Effector memory CD8-positive, alpha-beta T cell (primary cell): Measurements from ENCODE around the gene ATP6V0C.

ENCODE experiments used
- ATAC-seq: fragments of 150-1000 bp; cut with Tn5 transposase; replicated peaks from 2 replicates; pipeline ENCODE4 v1.10.0; 2021; ENCODE audit warnings: mild to moderate bottlenecking, moderate library complexity
- DNase-seq, 3 experiments: peaks; one replicate each; pipeline ENCODE4 v3.0.0; 2021
- H3K27ac Mint-ChIP-seq, 2 donors: one replicate each; pipeline ENCODE4 v1.8.0; 2022; ENCODE audit warnings: mild to moderate bottlenecking in 2 of 2, mixed read lengths in 2 of 2, moderate library complexity in 2 of 2
- H3K27me3 Mint-ChIP-seq, 2 donors: one replicate each; pipeline ENCODE4 v1.8.0; 2022; ENCODE audit warnings: mixed read lengths in 2 of 2
- H3K36me3 Mint-ChIP-seq: one replicate; pipeline ENCODE4 v1.8.0; 2022; ENCODE audit warnings: mild to moderate bottlenecking, moderate library complexity, mixed read lengths; ENCODE audit not compliant: insufficient read depth
- H3K4me1 Mint-ChIP-seq, 2 donors: one replicate each; pipeline ENCODE4 v1.8.0; 2022; ENCODE audit warnings: low read depth in 2 of 2, mixed read lengths in 2 of 2
- H3K4me3 Mint-ChIP-seq, 2 donors: one replicate each; pipeline ENCODE4 v1.8.0; 2022; ENCODE audit warnings: mild to moderate bottlenecking in 2 of 2, mixed read lengths in 2 of 2, moderate library complexity in 2 of 2
- H3K9me3 Mint-ChIP-seq, 2 donors: one replicate each; pipeline ENCODE4 v1.8.0; 2022; ENCODE audit warnings: mixed read lengths in 2 of 2

Gene ATP6V0C

DNA sequence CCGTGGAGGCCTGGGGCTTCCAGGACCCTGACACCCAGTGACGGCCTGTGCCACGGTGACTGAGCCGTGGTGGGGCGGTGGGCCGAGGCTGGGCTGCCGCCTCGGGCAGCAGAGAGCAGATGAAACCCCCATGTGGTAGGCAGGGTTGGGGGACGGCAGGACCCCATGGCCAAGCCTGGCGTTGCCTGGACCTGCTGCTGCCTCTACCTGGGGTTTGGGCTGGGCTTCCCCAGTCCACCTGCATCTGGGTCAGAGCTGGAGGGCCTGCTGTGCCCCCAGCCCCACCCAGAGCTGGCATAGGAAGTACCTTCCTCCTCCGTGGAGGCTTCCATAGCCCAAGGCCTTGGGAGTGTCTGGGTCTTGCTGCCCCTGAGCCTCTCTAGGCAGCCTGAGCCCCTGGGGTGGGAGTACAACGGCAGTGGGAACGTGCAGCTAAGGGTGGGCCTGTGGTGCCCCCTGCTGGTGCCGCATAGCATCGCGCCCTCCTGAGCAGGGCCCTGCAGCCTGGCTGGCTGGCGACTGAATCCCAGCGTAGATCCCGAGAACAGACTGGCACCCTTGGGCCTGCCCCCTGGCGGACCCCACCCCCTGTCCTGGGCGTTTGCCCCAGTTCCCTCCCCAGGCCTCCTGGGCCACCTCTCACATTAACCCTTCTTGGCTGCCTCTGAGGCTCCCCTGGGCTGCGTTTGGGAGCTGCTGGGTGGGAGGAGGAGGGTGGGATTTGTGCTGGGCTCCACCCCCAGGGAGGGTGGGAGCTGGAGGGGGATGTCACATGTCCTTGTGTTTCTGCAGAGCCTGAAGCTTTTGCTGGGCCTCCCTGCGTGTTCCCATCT, 12.6 kb upstream of the ATP6V0C start:
- no peak overlapping the region for H3K27ac Mint-ChIP-seq
- H3K9me3 Mint-ChIP-seq: no peaks in the 10 kb centered on the region

DNA sequence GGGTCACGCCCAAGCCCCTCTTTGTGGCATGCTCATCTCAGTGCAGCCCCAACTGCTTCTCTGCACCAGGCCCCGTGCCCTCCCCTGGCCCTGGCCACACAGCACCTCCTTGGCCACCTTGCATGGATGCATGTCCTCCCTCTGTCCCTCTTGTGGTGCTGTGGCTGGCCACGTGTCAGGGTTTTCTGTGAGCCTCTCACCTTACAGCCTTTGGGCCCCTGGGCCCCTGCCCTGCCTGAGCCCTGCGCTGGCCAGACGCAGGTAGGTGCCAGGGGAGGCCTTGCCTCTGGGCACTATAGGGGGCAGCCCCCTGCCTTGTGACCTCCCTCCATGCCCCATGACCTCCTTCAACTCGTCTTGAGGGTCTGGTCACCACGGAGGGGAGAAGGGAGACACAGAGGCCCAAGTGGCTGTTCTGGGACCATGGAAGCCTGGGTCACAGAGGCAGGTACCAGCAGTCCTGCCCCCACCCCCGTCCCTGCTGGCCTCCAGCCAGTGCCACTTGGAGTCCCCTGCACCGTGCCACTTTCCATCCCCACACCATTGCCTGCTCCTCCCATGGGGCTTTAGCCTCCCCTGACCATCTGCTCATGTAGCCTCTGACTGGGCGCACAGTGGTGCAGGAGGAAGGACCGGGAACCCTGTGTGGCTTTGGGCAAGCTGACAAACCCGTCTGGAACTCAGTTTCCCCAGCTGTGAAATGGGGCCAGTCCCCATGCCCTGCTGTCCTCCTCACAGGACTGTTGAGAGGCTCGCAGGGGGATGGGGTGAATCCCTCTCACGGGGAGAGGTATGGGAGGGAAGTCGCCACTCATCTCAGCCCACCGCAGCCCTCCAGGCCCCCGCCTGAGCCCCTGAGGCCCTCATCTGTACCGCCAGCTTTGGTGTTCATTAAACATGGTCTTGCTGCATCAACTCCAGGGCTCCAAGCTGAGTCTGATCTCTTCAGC, 11.5 kb upstream of the ATP6V0C start:
- Mint-ChIP-seq H3K27ac (no peak overlapping the region), H3K27me3 (no peaks in the 10 kb centered on the region), H3K4me3 (no peak overlapping the region), H3K4me1 (peaks cover 0 to 2% of the 10 kb centered on the region in 2 donors), H3K36me3 (peaks cover 6% of the 10 kb centered on the region), H3K9me3 (no peaks in the 10 kb centered on the region)
- DNase-seq (no peak), ATAC-seq (no peak)

More for the DNA sequence above, 12.6 kb upstream of the ATP6V0C start:
- peaks cover 6% of the 10 kb centered on the region for H3K36me3 Mint-ChIP-seq
- DNase-seq: peak; percentile 76 to 84 (median 80)
- H3K4me1 Mint-ChIP-seq: peaks cover 0 to 2% of the 10 kb centered on the region in 2 donors
- no peak overlapping the region for H3K4me3 Mint-ChIP-seq
- no peaks in the 10 kb centered on the region for H3K27me3 Mint-ChIP-seq
- peak; percentile 99 for ATAC-seq

DNA sequence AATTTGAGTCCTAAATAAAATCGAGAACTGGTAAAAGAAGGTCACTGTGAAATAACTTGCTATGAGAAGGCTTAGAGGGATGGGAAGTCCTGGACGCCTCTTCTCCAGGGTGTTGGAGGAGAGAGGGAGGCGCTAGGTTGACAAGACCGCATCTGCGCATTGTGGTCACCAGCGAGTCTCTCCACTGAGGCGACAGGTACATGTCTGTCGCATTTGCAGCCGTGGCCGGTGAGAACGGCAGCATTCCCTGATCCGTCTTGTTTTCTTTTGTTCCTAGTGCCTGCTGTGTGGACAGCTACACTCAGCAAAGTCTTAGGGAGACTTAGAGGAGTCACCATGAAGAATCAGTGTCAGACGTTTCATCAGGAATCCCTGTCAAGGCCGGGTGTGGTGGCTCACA, 8.1 kb upstream of the ATP6V0C start:
- ATAC-seq: no peak

DNA sequence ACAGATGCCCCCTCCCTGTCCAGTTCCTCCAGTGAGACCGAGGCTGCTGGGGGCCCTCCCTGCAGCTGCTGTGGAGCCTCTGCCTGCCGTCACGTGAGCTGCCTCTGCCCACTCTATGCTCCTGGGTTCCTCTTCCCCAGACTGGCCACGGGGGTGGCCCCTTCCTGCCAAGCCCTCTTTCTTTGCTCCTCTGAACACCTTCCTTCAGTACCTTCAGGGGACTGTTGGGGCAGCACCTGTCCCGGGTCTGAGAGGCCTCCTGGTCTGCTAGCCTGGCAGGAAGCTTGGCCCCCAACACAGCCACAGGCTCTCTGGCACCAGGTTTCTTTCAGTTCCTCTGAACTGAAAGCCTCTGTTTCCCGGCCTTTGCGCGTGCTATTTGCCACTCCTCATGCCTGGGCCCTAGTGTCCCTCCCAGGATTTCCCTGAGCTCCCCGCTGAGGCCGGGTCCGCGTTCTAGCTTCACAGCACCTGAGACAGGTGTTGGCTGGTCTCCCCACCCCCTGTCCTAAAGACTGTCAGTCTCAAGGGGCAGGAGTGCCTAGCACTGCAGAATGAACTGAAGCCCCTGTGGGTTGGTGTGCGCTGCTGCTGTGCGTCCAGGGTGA, 6.6 kb upstream of the ATP6V0C start:
- no peak overlapping the region for H3K4me3 Mint-ChIP-seq
- DNase-seq: no peak
- peak; percentile 44 for ATAC-seq
- no peaks in the 10 kb centered on the region for H3K27me3 Mint-ChIP-seq
- peaks cover 0 to 2% of the 10 kb centered on the region in 2 donors for H3K4me1 Mint-ChIP-seq
- H3K9me3 Mint-ChIP-seq: no peaks in the 10 kb centered on the region
- H3K36me3 Mint-ChIP-seq: peaks cover 6% of the 10 kb centered on the region
- H3K27ac Mint-ChIP-seq: no peak overlapping the region

More for the DNA sequence above, 8.1 kb upstream of the ATP6V0C start:
- H3K4me3 Mint-ChIP-seq: no peak overlapping the region
- no peaks in the 10 kb centered on the region for H3K9me3 Mint-ChIP-seq
- H3K27ac Mint-ChIP-seq: no peak overlapping the region
- peaks cover 0 to 2% of the 10 kb centered on the region in 2 donors for H3K4me1 Mint-ChIP-seq
- no peaks in the 10 kb centered on the region for H3K27me3 Mint-ChIP-seq
- DNase-seq: no peak
- H3K36me3 Mint-ChIP-seq: peaks cover 6% of the 10 kb centered on the region

DNA sequence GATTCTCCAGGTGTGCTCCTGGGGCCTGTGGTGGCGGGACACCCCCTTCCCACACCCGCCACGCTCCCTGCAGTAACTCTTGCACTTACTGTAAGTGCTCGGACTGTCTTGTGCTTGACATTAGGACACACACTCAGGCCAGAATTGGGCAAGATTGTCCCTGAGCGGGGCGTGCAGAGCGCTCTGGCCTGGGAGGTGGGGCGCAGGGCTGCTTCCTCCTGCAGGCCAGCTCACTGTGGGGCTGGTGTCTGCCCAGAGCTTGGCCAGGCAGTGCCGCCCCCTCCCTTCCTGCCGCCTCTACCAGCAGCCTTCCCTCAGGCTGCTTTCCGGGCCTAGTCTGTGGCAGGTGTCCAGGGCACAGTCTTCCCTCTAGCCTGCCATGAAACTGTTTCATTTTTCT, 6.1 kb upstream of the ATP6V0C start:
- Mint-ChIP-seq H3K4me3 (no peak overlapping the region), H3K27ac (no peak overlapping the region), H3K27me3 (no peaks in the 10 kb centered on the region), H3K4me1 (peaks cover 3 to 6% of the 10 kb centered on the region in 2 donors), H3K36me3 (peaks cover 7% of the 10 kb centered on the region), H3K9me3 (no peaks in the 10 kb centered on the region)
- peak; percentile 12 for ATAC-seq
- no peak for DNase-seq

DNA sequence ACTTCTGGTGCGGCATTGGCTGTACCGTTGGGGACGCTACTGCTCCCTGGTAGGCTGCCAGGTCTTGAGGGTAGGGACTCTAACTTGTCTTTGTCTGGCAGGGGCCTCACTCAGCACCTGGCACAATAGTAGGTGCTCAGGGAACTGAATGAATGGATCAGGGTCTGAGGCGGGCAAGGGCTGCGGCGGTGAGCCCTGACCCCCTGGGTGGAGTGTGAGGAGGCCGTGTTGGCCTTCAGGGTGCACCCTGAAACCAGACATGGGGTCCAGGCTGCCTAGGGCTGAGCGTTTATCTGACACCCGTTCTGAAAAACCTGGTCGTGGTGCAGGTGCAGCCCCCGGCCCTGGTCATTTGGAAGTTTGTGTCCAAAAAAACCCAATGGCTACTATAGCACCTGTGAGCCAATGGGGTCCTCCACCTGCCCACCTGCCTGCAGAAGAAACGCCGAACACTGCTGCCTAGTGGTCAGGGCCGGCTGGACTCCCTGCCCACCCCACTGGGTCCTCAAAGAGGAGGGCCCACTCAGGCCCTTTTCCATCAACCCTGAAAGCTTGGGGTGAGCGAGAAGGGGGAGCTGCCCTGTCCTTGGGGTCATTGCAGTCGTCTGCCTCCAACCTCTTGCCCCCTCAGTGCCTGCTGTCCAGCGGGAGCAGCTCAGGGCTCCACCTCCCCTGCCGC, 4.9 kb upstream of the ATP6V0C start:
- Mint-ChIP-seq H3K27me3 (no peaks in the 10 kb centered on the region), H3K27ac (no peak overlapping the region), H3K9me3 (no peaks in the 10 kb centered on the region), H3K4me3 (no peak overlapping the region), H3K36me3 (peaks cover 14% of the 10 kb centered on the region), H3K4me1 (peaks cover 10 to 14% of the 10 kb centered on the region in 2 donors)
- ATAC-seq (no peak), DNase-seq (no peak)

DNA sequence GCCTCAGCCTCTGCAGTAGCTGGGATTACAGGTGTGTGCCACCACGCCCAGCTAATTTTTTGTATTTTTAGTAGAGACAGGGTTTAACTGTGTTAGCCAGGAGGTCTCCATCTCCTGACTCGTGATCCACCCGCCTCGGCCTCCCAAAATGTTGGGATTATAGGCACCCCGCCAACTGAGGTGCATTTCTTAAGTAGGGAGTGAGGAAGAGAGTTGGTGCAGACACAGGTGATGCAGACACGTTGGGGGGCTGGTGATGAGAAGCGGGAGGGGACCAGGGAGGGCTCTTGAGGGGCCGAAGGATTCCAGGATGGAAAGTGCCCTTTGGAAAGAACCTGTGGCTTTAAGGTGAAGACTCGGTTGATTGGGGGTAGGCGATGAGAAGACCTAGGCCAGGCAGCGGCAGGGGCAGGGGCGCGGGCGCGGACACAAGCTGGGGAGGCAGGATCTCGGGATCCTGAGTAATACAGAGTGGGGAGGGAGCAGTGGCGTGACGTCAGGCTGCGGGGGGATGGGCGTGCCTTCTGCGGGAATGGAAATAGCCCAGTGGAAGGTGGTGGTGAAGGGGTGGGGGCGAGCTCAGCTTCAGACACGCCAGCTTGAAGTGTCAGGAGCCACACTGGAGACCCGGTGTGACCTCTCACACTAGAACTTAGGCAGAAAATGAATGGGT, 2.5 kb upstream of the ATP6V0C start:
- Mint-ChIP-seq H3K4me3 (no peak overlapping the region), H3K27me3 (no peaks in the 10 kb centered on the region), H3K36me3 (peaks cover 35% of the 10 kb centered on the region), H3K9me3 (no peaks in the 10 kb centered on the region), H3K4me1 (peaks cover 23 to 32% of the 10 kb centered on the region in 2 donors), H3K27ac (peak overlapping the region in 1 of 2 donors; percentile 38)
- no peak for ATAC-seq
- no peak for DNase-seq

DNA sequence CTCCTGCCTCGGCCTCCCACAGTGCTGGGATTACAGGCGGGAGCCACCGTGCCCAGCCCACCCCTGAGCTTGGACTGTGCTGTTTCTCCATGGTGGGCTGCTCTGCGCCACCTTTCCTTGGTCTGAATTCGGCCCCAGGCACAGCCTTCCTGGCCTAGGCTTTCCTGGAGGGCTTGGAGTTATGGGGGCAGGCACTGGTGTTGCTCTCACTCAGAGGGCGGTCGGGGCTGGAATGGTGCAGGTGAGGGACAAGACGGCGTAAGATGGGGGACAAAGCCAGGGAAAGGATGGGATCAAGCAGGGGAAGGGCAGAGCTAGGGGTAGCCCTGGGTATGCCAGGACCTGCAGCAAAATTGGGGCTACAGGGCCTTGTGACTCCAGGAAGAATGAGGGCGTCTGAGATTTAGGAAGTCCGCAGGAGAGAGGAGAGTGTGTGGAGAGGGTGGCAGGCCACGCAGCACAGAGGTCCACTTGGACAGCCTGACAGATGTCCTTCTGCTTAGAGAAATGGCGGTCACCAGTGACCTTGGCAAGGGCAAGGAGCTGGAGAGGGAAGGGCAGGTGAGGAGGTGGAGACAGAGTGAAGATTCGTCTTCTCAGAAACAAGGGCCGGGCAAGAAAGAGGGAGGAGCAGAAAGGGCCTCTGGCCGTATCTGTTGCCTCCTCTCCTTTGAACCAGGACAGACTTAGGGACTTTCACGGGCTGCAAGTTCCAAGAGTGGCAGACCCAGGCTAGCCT, 1.6 kb upstream of the ATP6V0C start:
- Mint-ChIP-seq H3K36me3 (peaks cover 44% of the 10 kb centered on the region), H3K4me3 (peak overlapping the region; percentile 88 to 90)
- no peak for ATAC-seq

DNA sequence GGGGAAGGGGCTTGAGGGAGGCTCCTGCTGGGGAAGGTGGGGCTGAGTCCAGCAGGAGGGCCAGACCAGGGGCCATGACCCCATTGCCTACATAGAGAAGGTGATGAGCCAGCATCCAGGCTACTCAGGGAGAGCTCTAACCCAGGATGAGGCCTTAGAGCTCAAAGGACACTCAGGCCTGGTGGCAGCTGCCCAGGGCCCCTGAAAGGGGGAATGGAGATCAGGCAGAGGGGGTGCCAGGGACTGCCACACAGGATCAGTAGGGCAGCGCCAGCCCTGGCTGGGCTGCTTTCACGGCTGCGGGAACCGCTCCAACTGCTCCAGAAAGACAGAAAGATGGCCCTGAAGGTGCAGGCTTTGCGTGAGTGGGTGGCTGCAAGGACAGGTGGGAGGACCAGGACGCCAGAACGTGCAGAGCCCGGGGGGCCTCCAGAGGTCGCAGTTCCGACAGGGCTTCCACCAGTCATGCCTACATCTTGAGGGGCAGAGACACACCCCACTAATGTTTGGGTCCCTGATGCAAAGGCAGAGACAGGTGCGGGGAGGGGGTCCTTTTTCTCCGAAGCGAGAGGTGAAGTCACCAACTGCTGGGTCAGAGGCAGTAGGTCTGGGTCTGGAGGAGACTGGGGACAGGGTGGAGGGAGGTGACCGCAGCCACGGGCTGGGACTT, 882 bp upstream of the ATP6V0C start:
- H3K27me3 Mint-ChIP-seq: no peaks in the 10 kb centered on the region
- no peaks in the 10 kb centered on the region for H3K9me3 Mint-ChIP-seq
- H3K4me1 Mint-ChIP-seq: peaks cover 37 to 47% of the 10 kb centered on the region in 2 donors
- H3K4me3 Mint-ChIP-seq: peak overlapping the region; percentile 88 to 90
- ATAC-seq (peak; percentile 9), DNase-seq (peak in 2 of 3 experiments; percentile 41 to 46)
- peak overlapping the region; percentile 96 for H3K27ac Mint-ChIP-seq
- peaks cover 48% of the 10 kb centered on the region for H3K36me3 Mint-ChIP-seq

More for the DNA sequence above, 1.6 kb upstream of the ATP6V0C start:
- no peak for DNase-seq
- Mint-ChIP-seq H3K9me3 (no peaks in the 10 kb centered on the region), H3K27me3 (no peaks in the 10 kb centered on the region), H3K27ac (peak overlapping the region; percentile 96), H3K4me1 (peaks cover 32 to 41% of the 10 kb centered on the region in 2 donors)

DNA sequence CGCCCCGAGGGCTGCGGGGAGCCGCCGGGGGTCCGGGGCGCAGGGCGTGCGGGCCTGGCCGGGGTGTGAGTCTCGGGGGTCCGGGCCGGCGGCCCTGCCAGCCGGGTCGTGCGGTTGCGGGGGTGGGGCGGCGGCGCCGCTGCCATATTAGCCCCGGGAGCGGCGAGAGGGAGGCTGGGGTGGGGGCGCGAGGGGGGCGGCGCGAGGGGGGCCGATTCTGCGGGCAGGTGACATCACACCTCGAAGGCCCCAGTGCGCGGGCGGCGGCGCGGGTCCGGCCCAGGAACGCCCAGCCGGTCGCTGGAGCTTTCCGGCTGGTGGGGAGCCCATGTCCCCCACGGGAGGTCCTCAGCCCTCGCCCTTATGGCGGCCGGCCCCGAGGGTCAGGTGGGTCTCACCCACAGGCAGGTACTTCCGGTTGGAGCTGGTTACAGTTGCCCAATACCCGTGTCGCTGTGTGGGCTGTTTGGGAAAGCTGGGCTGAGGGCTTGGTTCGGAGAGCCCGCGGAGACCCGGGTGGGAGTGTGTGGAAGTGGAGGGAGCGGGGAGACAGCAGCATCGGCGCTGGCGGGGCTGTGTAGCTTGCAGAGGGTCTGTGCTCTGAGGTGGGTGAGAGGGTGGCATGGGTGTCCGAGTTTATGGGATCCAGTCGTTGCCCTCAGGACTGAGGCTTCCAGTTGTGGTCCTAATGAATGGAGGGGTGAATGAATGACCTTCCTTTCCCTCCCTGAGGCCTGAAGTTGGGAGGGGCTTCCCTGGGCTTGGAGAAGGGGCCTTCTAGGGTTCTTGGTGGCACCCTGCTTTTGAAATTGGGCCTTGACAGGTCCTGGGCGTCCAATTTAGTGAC, 804 bp downstream of the ATP6V0C start:
- peak overlapping the region; percentile 91 for H3K4me3 Mint-ChIP-seq
- H3K36me3 Mint-ChIP-seq: peaks cover 62% of the 10 kb centered on the region
- H3K27ac Mint-ChIP-seq: peak overlapping the region; percentile 96
- no peaks in the 10 kb centered on the region for H3K9me3 Mint-ChIP-seq
- H3K27me3 Mint-ChIP-seq: no peaks in the 10 kb centered on the region
- ATAC-seq: peak; percentile 19
- peak in 2 of 3 experiments; percentile 36 to 40 for DNase-seq
- H3K4me1 Mint-ChIP-seq: peaks cover 46 to 58% of the 10 kb centered on the region in 2 donors
